ENCODE results near the gene FATE1. TPM values are rescaled to one million over a fixed set of nuclear protein-coding genes. Genes with fewer than 3 reads are reported as not detected.

The FATE1 gene
- total RNA-seq, 1 donor from 2014 or later = not detected

DNA sequence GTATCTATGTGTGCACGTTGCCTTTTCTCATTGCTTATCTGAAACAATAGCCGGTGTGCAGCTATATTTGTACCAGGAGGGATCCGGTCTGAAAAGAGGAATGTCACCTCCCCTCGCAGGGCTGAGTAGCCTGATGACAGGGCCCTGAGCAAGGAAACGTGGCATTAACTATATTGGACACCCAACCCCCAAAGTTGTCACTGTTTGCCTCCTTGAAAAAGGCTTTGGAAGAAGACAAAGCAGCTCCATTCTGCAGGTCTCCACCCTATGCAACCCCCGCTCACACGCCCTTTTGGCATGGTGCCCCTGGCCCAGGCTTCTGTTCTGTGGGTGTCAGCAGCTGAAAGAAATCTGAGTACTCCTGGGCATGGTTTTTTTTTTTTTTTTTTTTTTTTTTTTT, 12.3 kb upstream of the FATE1 start:
- TF ChIP-seq, protein P1, sequence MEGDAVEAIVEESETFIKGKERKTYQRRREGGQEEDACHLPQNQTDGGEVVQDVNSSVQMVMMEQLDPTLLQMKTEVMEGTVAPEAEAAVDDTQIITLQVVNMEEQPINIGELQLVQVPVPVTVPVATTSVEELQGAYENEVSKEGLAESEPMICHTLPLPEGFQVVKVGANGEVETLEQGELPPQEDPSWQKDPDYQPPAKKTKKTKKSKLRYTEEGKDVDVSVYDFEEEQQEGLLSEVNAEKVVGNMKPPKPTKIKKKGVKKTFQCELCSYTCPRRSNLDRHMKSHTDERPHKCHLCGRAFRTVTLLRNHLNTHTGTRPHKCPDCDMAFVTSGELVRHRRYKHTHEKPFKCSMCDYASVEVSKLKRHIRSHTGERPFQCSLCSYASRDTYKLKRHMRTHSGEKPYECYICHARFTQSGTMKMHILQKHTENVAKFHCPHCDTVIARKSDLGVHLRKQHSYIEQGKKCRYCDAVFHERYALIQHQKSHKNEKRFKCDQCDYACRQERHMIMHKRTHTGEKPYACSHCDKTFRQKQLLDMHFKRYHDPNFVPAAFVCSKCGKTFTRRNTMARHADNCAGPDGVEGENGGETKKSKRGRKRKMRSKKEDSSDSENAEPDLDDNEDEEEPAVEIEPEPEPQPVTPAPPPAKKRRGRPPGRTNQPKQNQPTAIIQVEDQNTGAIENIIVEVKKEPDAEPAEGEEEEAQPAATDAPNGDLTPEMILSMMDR (IDR thresholded peaks at IDR 0.05; ENCODE audit: partially characterized antibody, unreplicated experiment) = no peak
- no peaks in the 10 kb centered on the region for H3K36me3 Mint-ChIP-seq (ENCODE audit: unreplicated experiment)
- H3K27me3 Mint-ChIP-seq (ENCODE audit: unreplicated experiment) = no peaks in the 10 kb centered on the region
- no peak overlapping the region for H3K4me3 Mint-ChIP-seq (ENCODE audit: unreplicated experiment)
- DNase-seq = no peak
- H3K9me3 Mint-ChIP-seq (ENCODE audit: unreplicated experiment) = no peaks in the 10 kb centered on the region
- H3K27ac Mint-ChIP-seq (ENCODE audit: unreplicated experiment) = no peak overlapping the region
- peaks cover 5% of the 10 kb centered on the region for H3K4me1 Mint-ChIP-seq (ENCODE audit: low read depth, unreplicated experiment)

GRCh38 chrX:151704041-151704663, 11.7 kb upstream of the FATE1 start:
- peaks cover 5% of the 10 kb centered on the region for H3K4me1 Mint-ChIP-seq (ENCODE audit: low read depth, unreplicated experiment)
- H3K4me3 Mint-ChIP-seq (ENCODE audit: unreplicated experiment) = no peak overlapping the region
- H3K9me3 Mint-ChIP-seq (ENCODE audit: unreplicated experiment) = no peaks in the 10 kb centered on the region
- DNase-seq = no peak
- no peak overlapping the region for H3K27ac Mint-ChIP-seq (ENCODE audit: unreplicated experiment)
- no peaks in the 10 kb centered on the region for H3K36me3 Mint-ChIP-seq (ENCODE audit: unreplicated experiment)
- TF ChIP-seq, protein P1 (IDR thresholded peaks at IDR 0.05; ENCODE audit: partially characterized antibody, unreplicated experiment) = no peak
- no peaks in the 10 kb centered on the region for H3K27me3 Mint-ChIP-seq (ENCODE audit: unreplicated experiment)

DNA sequence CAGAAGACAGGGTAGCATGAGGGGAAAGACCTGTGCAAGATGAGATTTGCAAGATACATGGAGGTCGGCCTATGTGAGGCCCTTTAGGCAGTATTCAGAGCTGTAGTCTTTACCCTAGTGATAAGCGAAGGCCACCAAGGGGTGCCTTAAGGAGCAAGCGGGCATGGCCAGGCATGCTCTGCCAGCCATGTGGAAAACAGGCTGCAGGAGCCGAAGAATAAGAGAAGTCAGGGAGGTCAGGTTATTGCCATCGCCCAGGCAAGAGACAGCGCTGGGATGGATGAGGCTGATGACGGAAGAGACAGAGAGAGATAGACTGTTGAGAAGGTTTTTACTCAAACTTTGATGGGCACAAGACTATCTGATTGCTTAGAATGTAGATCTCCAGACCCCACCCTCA, 7.0 kb upstream of the FATE1 start:
- H3K9me3 Mint-ChIP-seq (ENCODE audit: unreplicated experiment) = no peaks in the 10 kb centered on the region
- no peaks in the 10 kb centered on the region for H3K27me3 Mint-ChIP-seq (ENCODE audit: unreplicated experiment)
- no peak for DNase-seq
- H3K4me1 Mint-ChIP-seq (ENCODE audit: low read depth, unreplicated experiment) = peaks cover 7% of the 10 kb centered on the region
- TF ChIP-seq, protein P1 (IDR thresholded peaks at IDR 0.05; ENCODE audit: partially characterized antibody, unreplicated experiment) = no peak
- H3K4me3 Mint-ChIP-seq (ENCODE audit: unreplicated experiment) = no peak overlapping the region
- H3K36me3 Mint-ChIP-seq (ENCODE audit: unreplicated experiment) = no peaks in the 10 kb centered on the region
- no peak overlapping the region for H3K27ac Mint-ChIP-seq (ENCODE audit: unreplicated experiment)

DNA sequence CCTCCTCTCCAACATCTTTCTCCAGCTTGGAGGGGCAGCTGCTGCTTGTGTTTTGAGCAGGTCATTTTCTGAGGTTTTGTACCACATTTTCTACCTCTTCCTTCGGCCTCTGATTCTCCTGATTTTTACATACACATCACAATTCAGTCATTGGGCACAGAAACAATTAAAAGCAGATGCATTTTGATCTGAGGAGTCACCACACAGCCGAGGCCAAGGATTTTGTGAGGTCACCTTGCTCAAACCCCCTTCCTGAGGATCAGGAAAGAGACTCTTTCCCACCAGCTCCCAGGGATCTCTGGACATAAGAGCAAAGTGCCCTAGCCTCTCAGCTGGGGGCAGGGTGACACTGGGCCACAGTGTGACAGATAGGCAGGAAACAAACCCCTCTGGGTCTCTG, 5.4 kb upstream of the FATE1 start:
- no peak for DNase-seq
- Mint-ChIP-seq H3K27ac (ENCODE audit: unreplicated experiment) (no peak overlapping the region), H3K36me3 (ENCODE audit: unreplicated experiment) (no peaks in the 10 kb centered on the region), H3K9me3 (ENCODE audit: unreplicated experiment) (no peaks in the 10 kb centered on the region), H3K4me1 (ENCODE audit: low read depth, unreplicated experiment) (peaks cover 2% of the 10 kb centered on the region), H3K27me3 (ENCODE audit: unreplicated experiment) (no peaks in the 10 kb centered on the region), H3K4me3 (ENCODE audit: unreplicated experiment) (no peak overlapping the region)
- TF ChIP-seq, protein P1 (IDR thresholded peaks at IDR 0.05; ENCODE audit: partially characterized antibody, unreplicated experiment) = no peak

GRCh38 chrX:151711154-151711553, 4.7 kb upstream of the FATE1 start:
- H3K27me3 Mint-ChIP-seq (ENCODE audit: unreplicated experiment) = no peaks in the 10 kb centered on the region
- TF ChIP-seq, protein P1 (IDR thresholded peaks at IDR 0.05; ENCODE audit: partially characterized antibody, unreplicated experiment) = no peak
- H3K27ac Mint-ChIP-seq (ENCODE audit: unreplicated experiment) = no peak overlapping the region
- H3K36me3 Mint-ChIP-seq (ENCODE audit: unreplicated experiment) = no peaks in the 10 kb centered on the region
- H3K9me3 Mint-ChIP-seq (ENCODE audit: unreplicated experiment) = no peaks in the 10 kb centered on the region
- no peak overlapping the region for H3K4me3 Mint-ChIP-seq (ENCODE audit: unreplicated experiment)
- peaks cover 2% of the 10 kb centered on the region for H3K4me1 Mint-ChIP-seq (ENCODE audit: low read depth, unreplicated experiment)
- DNase-seq = no peak
